Aorta (tissue), 5 donors: ENCODE measurements around the gene SUPT4H1. TPM values are rescaled to one million over a fixed set of nuclear protein-coding genes. Genes with fewer than 3 reads are reported as not detected.

ENCODE experiments used
- ATAC-seq: fragments of 200-7000 bp; cut with Tn5 transposase; one replicate; pipeline ENCODE4 v1.9.1; 2022; ENCODE audit warnings: moderate library complexity; ENCODE audit not compliant: low FRiP score
- DNase-seq, 2 donors: peaks; one replicate each; pipeline ENCODE4 v3.0.0-alpha.2; 2020
- H3K27ac ChIP-seq, 2 donors: one replicate each; pipeline ENCODE4 v1.5.1; 2013; ENCODE audit warnings: low read length in 2 of 2, mild to moderate bottlenecking in 2 of 2, moderate library complexity in 2 of 2, control low read depth in 1 of 2, inconsistent platforms in 1 of 2, low read depth in 1 of 2
- H3K27me3 ChIP-seq, 2 donors: one replicate each; pipeline ENCODE4 v1.6.1; 2013; ENCODE audit warnings: control low read depth in 1 of 2, low read length in 1 of 2, mild to moderate bottlenecking in 1 of 2, moderate library complexity in 1 of 2; ENCODE audit not compliant: insufficient read depth in 2 of 2, control insufficient read depth in 1 of 2
- H3K36me3 ChIP-seq, 2 donors: one replicate each; pipeline ENCODE4 v1.6.1; 2013; ENCODE audit warnings: control low read depth in 1 of 2, low read length in 1 of 2, mild to moderate bottlenecking in 1 of 2; ENCODE audit not compliant: insufficient read depth in 2 of 2, control insufficient read depth in 1 of 2
- H3K4me1 ChIP-seq, 2 donors: one replicate each; pipeline ENCODE4 v1.6.1; 2013; ENCODE audit warnings: low read length in 2 of 2, control low read depth in 1 of 2, mild to moderate bottlenecking in 1 of 2, moderate library complexity in 1 of 2; ENCODE audit not compliant: insufficient read depth in 2 of 2, control insufficient read depth in 1 of 2
- H3K4me3 ChIP-seq, 2 donors: one replicate each; pipeline ENCODE4 v1.5.1; 2013; ENCODE audit warnings: low read length in 2 of 2, control low read depth in 1 of 2, mild to moderate bottlenecking in 1 of 2
- H3K9me3 ChIP-seq: one replicate; pipeline ENCODE4 v1.6.1; 2013; ENCODE audit warnings: mild to moderate bottlenecking, low read length; ENCODE audit not compliant: control insufficient read depth
- WGBS, 2 donors: extraction: QIAGEN DNeasy Blood & Tissue Kit; methylation state at CpG; one replicate each; pipeline ENCODE4 v1.1.7; 2013; 5-methylcytosine and 5-hydroxymethylcytosine counted together
- intact Hi-C, 2 donors: fragments of 100-400 bp; cut with DNase I; formaldehyde crosslinking; loops; one replicate each; pipeline versions ENCODE4 v1.14.2 to v1.15.0; 2022
- polyA plus RNA-seq, 2 donors: library from polyadenylated mRNA; stranded (reverse); fragments of 200-250 nt; gene quantifications; one replicate each; pipeline ENCODE4 v1.2.3, GENCODE V29; 2013
- total RNA-seq, 2 donors: library from RNA; stranded (reverse); fragmentation: NEBNext Ultra II Directional; extraction: Animal tissue kit (Norgen Biotek cat#: 25700); gene quantifications; one replicate each; pipeline ENCODE4 v1.2.1, GENCODE V29; 2021
- donor health status: healthy with polysubstance abuse.
- donor health status: Bipolar disorder and iron deficiency.
- donor health status: DM: no; HTN: no; CAD: no.
- donor health status: DM: no; HTN: no; CAD: no.
- donor health status: DM: yes; HTN: yes; CAD: no.

Gene SUPT4H1
- total and polyA plus RNA-seq, 4 donors, result 38.4 to 78.2 (median 62.7) TPM

GRCh38 chr17:58339755-58340404, 12.1 kb downstream of the SUPT4H1 start:
- WGBS, 2 donors, result 92 to 94% methylated on average over 6 of the region's 6 CpGs
- Histone ChIP-seq H3K9me3 (no peaks in the 10 kb centered on the region), H3K27me3 (no peaks in the 10 kb centered on the region), H3K4me1 (no peaks in the 10 kb centered on the region), H3K27ac (no peak overlapping the region), H3K36me3 (peaks cover 0 to 2% of the 10 kb centered on the region in 2 donors), H3K4me3 (no peak overlapping the region)
- peak in 1 of 2 donors; percentile 33 for DNase-seq
- intact Hi-C loops, result no loop called here
- ATAC-seq, result no peak

GRCh38 chr17:58338841-58339754, 12.9 kb downstream of the SUPT4H1 start:
- Histone ChIP-seq H3K4me3 (no peak overlapping the region), H3K27ac (no peak overlapping the region), H3K9me3 (no peaks in the 10 kb centered on the region), H3K4me1 (no peaks in the 10 kb centered on the region), H3K27me3 (no peaks in the 10 kb centered on the region), H3K36me3 (no peaks in the 10 kb centered on the region)
- ATAC-seq (peak; percentile 27), DNase-seq (peak; percentile 76 to 79)
- intact Hi-C loops, result no loop called here
- WGBS, 2 donors, result 65 to 67% methylated on average over 10 of the region's 10 CpGs

DNA sequence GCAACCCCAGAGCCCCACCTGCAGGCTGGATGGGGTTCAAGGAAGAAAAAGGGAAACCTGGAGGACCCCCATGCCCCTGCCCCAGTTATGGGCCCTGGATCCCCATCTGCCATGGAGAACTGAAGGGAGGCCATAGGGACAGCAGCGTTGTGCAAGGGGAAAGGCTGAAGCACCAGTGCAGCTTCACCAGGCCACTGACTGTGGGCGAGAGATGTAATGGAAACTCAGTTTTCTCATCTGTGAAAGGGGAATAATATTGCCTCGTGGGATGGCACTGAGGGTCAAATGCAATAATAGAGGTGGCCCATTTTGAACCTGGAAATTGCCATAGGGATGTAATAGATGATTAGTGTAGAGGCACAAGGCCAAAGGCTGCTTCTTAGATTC, 13.6 kb downstream of the SUPT4H1 start:
- no peaks in the 10 kb centered on the region for H3K36me3 ChIP-seq
- ATAC-seq (no peak), DNase-seq (no peak)
- no peak overlapping the region for H3K27ac ChIP-seq
- no peaks in the 10 kb centered on the region for H3K27me3 ChIP-seq
- 85 to 86% methylated on average over 3 of the region's 3 CpGs for WGBS, 2 donors
- no peak overlapping the region for H3K4me3 ChIP-seq
- intact Hi-C loops, result no loop called here
- H3K4me1 ChIP-seq, result no peaks in the 10 kb centered on the region
- no peaks in the 10 kb centered on the region for H3K9me3 ChIP-seq

- Histone ChIP-seq H3K27me3 (no peaks in the 10 kb centered on the region), H3K4me3 (no peak overlapping the region), H3K36me3 (no peaks in the 10 kb centered on the region), H3K9me3 (no peaks in the 10 kb centered on the region), H3K27ac (no peak overlapping the region), H3K4me1 (no peaks in the 10 kb centered on the region)
- ATAC-seq, result peak; percentile 72
- intact Hi-C loops, result no loop called here
- WGBS, 2 donors, result 34 to 35% methylated on average over 23 of the region's 23 CpGs
- DNase-seq, result peak; percentile 89 to 93
Observed at GRCh38 chr17:58337600-58338453, 14.2 kb downstream of the SUPT4H1 start.

- ATAC-seq (no peak), DNase-seq (peak in 1 of 2 donors; percentile 67)
- no peak overlapping the region for H3K4me3 ChIP-seq
- intact Hi-C loops, result no loop called here
- H3K4me1 ChIP-seq, result no peaks in the 10 kb centered on the region
- H3K27ac ChIP-seq, result no peak overlapping the region
- H3K9me3 ChIP-seq, result no peaks in the 10 kb centered on the region
- no peaks in the 10 kb centered on the region for H3K36me3 ChIP-seq
- WGBS, 2 donors, result 63 to 67% methylated on average over 7 of the region's 7 CpGs
- no peaks in the 10 kb centered on the region for H3K27me3 ChIP-seq
Observed at GRCh38 chr17:58337210-58337599, 14.8 kb downstream of the SUPT4H1 start.

- intact Hi-C loops, result no loop called here
- DNase-seq, result peak in 1 of 2 donors; percentile 35
- H3K9me3 ChIP-seq, result no peaks in the 10 kb centered on the region
- H3K4me3 ChIP-seq, result no peak overlapping the region
- no peak overlapping the region for H3K27ac ChIP-seq
- H3K36me3 ChIP-seq, result no peaks in the 10 kb centered on the region
- no peaks in the 10 kb centered on the region for H3K4me1 ChIP-seq
- ATAC-seq, result no peak
- WGBS, 2 donors, result 31 to 34% methylated on average over 5 of the region's 5 CpGs
- H3K27me3 ChIP-seq, result no peaks in the 10 kb centered on the region
Observed at GRCh38 chr17:58336456-58337209, 15.4 kb downstream of the SUPT4H1 start.

DNA sequence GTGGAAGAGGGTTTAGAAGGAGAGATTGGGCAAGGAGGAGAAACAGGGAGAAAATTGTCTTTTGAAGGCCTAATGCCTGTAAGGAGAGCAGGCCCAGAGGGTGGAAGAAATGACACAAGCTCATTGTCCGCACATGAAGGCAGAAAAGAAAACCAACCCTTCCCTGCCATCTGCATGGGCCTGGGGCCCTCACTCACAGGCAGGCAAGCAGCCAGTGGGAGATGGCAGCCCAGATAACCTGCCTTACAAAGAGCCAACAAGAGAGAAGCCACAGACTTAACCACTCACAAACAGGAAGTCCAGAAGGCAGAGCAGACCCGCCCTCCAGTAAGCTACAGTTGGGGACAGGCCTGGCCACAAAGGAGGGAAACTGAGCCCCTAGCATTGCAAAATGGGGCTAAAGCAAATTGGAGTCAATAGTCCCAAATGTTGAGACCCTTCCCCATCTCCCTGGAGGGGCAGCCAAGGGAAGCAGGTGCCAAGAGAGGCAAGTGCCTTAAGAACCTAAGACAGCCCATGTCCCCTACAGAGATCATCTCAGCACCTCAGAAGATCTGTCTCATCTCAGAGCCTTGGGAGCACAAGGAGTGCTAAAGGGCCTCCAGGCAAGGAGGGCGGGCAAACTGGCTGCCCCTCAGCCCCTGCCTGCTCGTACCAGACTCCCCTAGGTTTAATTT, 16.1 kb downstream of the SUPT4H1 start:
- no peaks in the 10 kb centered on the region for H3K36me3 ChIP-seq
- H3K27me3 ChIP-seq, result no peaks in the 10 kb centered on the region
- H3K4me3 ChIP-seq, result no peak overlapping the region
- no peak overlapping the region for H3K27ac ChIP-seq
- DNase-seq (peak in 1 of 2 donors; percentile 52), ATAC-seq (no peak)
- H3K9me3 ChIP-seq, result no peaks in the 10 kb centered on the region
- no peaks in the 10 kb centered on the region for H3K4me1 ChIP-seq
- 82 to 87% methylated on average over 4 of the region's 4 CpGs for WGBS, 2 donors
- intact Hi-C loops, result no loop called here
